ENCODE results near the gene IL22.

Gene IL22

DNA sequence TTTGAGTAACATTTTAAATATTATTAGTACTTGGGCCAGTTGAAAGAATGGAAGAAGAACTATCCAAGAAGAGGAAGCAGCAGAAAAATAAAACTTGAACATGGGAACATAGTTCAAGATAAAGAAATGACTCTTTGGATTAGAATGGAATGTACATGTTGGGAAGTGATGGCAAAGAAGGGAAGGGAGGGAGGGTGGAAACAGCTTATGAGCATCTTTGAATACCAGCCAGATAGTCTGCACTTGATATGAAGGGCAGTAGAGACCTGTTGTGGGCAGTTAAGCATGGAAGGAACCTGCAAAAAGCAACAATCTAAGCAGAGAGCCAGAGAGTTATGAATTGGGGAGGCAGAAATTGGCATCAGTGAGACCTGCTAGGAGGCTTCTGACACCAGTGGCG lies 10.0 kb upstream of the IL22 start:
- no peak for DNase-seq

DNA sequence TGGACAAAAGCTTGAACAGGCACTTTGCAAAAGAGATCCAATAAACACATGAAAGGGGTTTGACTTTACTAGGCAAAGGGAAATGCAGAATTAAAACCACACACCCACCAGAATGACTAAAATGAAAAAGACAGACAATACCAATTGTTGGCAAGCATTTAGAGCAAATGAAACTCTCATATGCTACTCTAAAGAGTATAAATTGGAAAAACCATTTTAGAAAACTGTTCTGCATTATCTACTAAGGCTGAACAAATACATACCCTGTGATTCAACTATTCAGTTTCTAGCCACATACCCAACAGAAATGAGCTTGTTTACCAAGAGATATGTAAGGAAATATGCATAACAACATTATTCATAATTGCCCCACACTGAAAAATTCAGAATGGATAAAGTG lies 8.5 kb upstream of the IL22 start:
- DNase-seq: no peak

DNA sequence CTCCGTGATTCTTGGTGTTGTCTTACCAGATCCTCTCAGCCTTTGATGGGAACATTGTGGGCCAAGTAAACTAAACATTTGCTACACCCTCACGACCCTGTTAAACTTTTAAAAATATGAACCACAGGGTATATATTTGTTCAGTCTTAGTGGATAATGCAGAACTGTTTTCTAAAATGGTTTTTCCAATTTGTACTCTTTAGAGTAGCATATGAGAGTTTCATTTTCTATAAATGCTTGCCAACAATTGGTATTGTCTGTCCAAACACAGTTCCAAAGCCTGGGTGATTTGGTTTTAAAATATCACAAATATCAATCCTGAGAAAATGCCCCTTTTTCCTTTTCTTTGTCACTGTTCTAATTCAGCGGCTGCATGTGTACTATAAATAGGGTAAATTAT lies 6.7 kb upstream of the IL22 start:
- DNase-seq: no peak

DNA sequence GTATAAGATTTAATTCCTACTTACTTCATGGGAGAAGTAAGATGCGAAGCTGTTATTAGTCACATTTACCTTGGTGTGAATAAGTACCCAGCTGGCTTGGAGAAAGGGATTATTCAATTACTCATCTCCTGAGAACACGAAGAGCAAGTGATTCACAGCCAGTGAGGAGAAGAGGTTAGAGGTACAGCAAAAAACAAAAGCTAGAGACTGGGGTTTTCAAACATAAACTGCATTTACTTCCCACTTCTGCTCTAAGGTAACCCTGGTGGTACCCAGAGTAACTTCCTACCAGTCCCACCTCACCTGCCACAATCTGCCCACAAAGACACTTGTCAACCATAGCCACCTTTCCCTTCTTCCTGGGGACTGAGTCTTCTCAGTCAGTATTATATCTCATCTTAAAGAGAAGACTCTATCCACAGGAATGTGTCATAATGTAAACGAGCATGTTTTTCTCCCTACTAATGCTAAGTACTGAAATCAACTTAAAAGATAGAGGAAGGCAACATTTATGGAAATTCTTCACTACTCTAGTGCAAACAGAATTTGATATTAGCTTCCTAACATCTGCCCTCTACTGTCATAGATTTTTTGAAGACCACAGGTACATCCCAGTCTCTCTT lies 6.0 kb upstream of the IL22 start:
- no peak for DNase-seq

DNA sequence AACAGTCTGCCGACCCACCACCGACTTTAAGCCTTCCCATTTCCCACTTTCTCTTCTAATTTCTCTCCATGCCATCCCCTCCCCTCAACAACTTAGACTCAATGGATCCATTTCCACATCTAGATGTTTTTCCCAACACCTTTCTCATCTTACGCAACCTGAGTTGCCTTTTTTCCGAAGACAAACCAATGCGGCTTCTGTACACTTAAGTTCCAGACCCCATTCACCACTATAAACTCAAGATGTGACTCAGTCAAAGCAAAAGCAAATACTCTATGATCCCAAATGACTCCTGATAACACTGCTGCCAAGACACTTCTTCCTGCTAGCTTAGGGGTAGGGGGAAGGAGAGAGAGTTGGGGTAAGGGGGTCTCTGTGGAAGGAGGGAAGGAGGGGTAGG lies 1.3 kb downstream of the IL22 start:
- no peak for DNase-seq

DNA sequence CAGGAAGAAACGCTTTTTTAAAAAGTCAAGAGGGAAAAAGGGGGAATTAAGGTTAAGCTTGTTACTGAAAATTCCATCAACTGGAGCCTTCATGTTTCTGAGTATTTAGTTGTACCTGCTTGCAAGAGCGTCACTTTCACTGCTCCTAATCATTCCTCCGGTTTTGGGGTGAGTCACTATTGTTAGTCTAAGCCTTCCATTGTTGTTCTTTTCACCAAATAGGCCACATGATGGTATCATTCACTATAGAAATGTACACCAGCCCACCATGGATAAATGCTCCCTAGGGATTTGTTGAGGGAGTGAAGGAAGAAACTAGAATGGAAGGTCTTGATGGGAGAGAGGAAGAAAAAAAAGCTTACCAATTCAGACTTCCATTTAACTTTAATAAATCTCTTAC lies 3.0 kb downstream of the IL22 start:
- DNase-seq: no peak

DNA sequence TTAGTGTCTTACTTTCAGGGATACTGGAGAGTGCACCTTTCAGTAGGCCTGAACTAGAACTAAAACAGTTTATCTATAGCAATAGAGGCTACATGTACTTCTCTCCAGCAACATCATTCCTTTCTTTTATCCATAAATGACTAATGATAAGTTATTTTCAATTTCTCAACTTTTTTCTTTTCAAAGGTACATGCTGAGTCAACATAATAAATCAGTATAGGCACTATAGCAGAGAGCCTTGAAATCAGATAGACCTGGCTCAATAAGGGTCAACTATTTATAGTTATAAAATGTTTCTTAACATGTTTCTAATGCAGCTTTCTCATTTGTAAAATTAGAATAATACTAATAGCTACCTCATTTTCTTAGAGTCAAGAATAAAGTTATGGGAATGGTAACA lies 5.6 kb downstream of the IL22 start:
- DNase-seq: no peak

DNA sequence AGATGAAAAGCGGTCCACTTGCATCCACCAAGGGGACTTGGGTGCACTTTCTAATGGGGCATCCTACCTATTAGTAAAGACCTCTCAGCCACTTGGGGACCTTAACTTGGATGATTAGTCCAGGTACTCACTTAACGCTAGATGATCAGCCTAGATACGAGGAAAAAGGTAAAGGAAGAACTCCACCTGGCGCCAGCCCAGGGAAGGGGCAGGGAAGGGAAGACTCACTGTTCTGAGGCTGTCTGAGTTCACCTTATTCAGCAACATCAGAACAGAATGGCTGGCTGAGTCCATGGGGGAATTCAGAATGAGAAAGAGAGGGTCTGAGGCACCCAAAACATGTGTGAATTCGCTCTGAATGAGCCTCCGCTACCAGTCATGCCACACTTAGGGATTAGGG lies 7.1 kb downstream of the IL22 start:
- no peak for DNase-seq

DNA sequence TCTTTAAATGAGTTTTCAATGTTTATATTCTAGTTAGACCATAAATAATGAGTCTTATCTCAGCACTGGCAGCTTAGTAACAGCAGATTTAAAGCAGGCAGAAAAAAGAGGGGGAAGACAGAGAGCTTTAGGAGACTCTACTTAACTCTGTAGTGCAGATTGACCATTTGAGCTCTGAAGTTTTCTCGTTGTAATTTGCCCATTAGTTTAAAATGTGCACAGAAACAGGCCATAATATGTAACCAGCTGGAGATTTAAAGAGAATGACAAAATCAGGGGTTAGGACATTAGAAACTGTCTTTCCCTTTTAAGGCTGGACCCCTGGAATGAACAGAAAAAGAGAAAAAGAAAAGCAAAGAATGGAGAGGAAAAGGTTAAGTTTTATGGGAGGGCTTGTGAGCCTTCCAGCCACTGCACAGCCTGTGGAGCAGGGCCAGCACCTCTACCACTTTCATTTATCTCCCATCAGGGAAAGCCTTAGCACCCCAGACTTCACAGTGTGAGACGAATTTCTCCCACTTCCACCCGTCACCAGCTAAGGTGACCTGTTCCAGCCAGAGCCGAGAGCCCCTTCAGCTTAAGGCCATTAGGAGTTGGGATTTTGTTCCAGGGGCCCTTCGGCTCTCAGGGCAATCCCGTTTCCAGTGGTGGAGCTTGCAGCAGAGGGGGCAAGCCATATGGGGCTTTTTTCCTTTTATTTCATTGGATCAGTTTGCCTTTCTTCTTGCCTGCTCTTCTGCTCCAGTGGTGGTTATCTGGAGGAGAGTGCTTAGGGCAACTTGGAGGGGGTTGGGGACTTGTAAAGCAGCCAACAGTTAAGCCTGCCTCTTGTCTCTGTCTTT lies 8.0 kb downstream of the IL22 start:
- DNase-seq: peak; percentile 12

DNA sequence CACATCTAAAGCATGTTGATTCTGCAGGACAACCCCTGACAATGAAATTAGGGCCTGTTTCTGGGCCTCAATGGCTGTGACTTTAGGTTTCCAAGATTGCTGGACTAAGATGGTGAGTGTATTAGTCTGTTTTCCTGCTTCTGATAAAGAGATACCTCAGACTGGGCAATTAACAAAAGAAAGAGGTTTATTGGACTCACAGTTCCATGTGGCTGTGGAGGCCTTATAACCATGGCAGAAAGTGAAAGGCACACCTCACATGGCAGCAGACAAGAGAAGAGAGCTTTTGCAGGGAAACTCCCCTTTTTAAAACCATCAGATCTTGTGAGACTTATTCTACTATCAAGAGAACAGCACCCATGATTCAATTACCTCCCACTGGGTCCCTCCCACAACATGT lies 10.6 kb downstream of the IL22 start:
- peak; percentile 17 for DNase-seq

DNA sequence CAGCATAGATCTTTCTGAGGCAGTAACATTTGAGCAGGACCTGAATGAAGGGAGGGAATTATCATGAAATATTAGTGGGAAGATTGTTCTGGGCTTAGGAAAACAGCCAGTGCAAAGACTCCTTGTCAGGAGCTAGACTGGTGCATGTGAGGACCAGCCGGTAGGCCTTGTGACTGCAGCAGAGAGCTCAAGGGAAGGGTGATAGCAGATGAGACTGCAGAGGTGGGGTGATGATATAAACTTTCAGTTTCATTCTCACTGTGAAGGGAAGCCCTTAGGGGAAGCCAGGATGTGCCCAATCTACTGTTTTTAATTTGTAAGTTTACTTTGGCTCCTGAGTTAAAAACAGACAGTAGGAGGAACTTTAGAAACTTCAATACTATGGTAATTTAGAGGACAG lies 12.4 kb downstream of the IL22 start:
- DNase-seq: peak; percentile 89

DNA sequence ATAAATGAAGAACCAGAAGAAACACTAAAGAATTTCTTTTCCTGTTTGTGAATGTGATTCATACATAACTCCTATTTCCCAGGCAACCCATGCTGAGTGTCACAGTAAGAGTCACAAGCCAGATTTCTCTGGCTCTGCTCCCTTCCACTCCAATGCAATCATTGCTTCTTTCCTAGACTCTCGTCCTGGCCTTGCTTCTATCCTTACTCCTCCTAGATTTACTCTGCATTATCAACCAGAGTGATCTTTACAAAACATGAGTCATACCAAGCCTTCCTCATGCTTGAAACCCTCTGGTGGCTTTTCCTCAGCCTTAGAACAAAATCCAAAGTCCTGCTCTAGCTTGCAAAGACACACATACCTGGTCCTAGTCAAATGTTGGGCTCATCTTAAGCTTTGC lies 13.3 kb downstream of the IL22 start:
- peak; percentile 46 for DNase-seq

DNA sequence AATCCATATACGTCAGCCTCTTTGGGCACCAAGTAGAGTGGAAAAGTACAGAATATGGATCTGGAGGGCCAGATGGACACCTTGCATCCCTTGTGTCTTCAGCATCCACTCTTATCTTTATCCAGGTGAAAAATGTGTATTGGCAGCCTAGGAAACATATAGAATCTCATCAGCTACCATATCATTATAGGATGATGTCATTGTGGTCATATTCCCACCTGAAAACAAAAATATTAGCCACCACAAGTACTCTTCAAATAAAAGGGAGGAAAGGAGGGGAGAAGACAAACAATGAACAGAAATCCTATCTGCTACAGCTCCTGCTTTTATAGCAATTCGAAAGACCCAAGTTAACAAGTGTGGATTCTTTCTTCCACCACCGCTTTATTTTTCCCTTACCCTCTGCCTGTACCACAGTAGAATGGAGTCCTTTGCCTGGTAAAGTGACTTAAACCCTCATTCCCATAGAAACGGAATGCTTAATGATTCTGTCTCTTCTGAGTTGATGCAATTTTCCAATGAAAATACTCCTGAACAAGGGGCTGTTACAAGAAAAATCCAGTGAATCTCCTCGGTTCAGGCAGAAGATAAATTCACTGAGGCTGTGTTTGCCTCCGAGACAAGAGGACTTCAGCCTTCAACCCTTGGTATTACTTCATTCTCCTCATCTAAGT lies 14.0 kb downstream of the IL22 start:
- no peak for DNase-seq

DNA sequence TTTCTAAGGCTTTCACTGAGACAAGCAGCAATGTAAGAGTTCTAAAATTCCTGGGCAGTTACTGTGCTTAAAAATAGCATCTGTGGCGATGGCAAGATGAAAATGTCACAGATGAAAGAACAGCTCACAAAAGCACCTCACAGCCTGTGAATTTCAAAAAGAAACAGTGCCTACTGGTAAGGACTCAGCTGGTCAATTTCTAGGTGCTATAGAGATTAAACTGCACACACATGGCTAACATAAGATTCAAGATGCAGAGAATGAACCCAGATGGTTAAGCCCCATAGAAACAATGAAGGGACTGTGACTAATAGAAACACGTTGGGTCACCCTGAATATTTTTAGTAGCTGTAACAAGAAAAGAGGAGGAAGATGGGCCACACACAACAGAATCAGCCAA lies 15.8 kb downstream of the IL22 start:
- DNase-seq: no peak

DNA sequence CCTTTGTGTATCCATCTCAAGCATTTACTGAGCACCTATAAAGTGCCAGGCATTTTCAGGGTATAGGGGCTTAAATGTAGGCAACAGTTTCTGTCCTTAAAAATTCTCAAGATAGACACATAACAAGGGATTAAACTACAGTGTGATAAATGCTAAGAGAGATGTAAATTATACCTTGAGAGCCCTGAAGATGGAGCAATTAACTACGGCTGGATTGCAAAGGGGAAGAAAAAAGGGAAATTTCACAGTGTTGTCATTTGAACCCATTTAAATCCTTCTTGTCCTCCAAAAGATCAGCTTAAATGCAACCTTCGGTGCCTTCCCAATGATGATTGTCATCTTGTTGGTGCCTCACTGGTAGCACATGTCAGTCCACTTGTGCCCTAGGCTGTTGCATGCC lies 16.3 kb downstream of the IL22 start:
- DNase-seq: peak; percentile 86

DNA sequence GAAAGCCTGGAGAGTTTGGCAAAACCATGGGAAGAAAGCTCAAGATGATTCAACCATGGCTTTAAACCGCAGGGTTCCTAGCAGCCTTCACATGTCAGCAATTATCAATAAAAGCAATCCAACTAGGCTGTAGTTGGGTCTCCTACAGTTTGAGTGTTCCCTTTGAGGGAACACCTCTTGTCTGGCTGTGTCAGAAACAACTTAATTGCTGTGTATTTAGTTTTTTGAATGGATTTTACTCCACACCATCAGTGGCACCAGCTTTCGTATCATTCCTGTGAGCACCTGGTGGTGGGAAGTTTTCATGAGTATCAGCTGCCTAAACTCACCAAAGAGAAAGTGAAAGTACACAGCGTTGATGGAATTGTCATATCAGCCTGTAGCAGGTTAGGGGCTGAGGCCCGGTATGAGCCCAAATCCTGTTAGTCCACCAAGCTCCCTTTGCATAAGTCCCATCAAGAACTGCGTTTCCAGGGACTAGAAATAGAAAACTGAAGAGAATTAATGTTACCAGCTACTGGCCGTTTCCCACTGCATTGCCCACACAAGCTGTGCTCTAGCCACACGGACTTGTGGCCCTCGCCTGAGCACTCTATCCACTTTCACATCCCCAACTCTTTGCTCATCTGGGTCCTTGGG lies 16.9 kb downstream of the IL22 start:
- DNase-seq: peak; percentile 91

DNA sequence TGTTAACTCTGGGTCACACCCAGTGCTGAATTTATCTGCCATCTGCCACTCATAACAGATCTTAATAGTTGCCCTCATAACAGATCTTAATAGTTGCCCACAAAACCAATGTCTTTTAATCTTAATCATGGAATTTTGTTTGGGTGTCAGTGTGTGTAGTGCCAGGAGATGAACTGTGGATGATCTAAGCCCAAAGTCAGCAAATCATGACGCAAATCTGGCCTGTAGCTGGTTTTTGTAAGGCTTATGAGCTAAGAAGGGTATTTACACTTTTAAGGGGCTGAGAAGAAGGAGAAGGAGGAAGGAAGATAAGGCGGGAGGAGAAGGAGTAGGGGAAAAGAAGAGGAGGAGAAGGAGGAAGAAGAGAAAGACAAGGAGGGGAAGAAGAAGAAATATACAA lies 17.8 kb downstream of the IL22 start:
- DNase-seq: no peak

DNA sequence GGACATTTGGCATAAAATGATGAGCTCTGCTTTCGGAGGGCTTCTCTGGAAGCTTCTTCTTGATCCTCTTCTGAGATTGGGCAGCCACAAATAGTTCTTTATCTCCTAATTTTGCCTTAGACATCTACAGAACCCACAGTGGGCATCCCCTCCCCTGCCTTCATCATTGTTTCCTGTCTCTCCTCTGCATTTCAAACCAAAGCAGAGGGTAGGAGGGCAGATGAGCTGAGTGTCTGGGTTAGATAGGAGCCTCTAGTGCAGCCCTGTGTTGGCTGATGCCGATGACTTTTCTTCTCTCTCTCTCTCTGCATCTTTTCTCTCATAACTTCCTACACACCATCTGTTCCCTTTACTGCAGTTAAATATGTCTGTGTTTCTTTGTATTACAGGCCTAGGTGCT lies 19.3 kb downstream of the IL22 start:
- no peak for DNase-seq

DNA sequence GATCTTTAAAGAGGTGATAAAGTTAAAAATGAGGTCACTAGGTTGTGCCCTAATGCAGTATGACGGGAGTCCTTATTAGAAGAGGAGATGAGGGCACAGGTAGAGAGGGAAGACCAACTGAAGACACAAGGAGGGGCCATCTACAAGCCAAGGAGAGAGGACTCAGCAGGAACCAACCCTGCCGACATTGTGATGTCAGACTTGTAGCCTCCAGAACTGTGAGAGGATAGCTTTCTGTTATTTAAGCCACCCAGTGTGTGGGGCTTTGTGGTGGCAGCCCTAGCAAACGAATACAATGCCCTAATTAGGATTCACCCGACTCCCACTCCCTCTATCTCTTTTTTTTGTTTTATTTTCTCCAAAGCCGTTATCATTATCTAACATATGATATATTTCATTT lies 19.9 kb downstream of the IL22 start:
- DNase-seq: no peak

DNA sequence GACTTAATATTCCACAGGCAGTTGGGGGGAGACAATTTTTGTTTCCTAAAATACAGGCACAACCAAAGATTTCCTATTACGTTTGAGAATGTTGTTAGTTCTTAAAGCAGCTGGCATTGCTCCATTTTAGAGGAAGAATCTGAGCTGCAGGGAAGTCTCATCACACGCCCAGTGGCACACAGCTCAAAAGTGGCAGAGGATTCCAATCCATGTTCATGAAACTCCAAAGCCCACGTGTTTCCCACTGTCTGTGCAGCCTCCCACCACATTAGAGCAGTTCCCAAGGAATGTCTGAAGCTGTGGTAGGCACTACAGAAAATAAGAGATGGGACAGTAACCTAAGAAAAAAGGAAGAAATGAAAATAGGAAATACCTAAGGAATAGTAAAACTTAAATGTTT lies 21.7 kb downstream of the IL22 start:
- DNase-seq: no peak

DNA sequence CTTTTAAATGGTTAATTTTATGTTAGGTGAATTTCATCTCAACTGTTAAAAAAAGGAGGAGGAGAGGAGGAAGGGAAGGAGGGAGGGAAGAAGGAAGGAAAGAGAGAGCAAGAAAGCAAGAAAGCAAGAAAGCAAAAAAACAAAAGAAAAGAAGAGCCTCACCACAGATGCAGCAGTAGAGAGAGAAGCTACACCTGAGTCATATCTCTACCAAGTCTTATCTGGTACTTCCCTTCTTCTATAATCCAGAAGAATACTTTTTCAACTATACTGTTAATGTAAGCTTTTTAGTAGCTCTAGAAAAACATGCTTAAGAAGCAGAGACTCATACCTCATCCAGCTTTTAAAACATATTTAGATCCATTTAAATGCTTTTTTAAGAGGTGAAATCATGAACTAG lies 22.2 kb downstream of the IL22 start:
- no peak for DNase-seq

DNA sequence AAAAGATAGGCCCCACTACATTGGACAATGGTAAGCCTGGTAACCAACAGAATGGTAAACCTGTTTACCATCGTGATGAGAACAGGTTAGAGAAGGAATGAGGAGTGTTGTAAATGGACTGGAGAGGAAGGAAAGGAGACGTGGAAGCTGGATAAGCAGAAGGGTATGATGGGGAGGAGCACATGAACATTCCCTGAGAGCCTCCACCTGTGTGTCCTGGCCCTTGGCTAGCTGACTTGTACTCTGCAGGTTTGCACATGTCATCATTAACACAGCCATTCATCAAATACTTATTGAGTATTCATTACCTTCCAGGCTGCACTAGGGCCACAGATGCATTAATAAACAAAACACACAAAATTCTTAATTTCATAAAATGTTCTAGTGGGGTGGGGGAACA lies 23.4 kb downstream of the IL22 start:
- no peak for DNase-seq

DNA sequence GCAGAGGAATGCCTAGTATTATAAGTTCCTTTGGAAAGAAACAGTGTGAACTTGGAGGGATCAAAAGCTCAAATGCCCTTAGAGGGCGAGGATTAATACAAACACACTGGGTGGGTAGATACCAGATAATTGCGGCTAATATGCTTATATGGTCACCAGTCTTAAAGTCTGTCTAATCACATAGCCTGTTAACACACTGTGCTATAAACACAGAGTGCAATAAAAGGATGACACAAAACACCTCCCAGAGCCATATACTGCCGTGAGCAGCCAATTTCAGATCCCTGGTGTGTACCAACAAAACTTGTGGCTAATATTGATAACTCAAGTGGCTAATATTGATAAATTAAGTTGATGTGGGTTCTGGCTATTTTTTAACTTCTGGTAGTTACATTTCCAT lies 26.0 kb downstream of the IL22 start:
- no peak for DNase-seq

All from OCI-M1 (cell line).